HG02571 (cell line): Measurements from ENCODE around the gene GTF2F2.
"Not testable (repeated sequence)": the region's sequence is repeated elsewhere in the genome, so short reads cannot be mapped to it uniquely, and the experiment has no call there.

Experiments
- ATAC-seq: cut with Tn5 transposase; IDR thresholded peaks from one replicate; pipeline ENCODE4 v1.9.1; 2021; ENCODE audit warnings: mild to moderate bottlenecking, moderate library complexity; ENCODE audit not compliant: unreplicated experiment

The GTF2F2 gene

GRCh38 chr13:45178349-45179162 is 58.2 kb downstream of the GTF2F2 start:
- no peak for ATAC-seq

- no peak for ATAC-seq
These were observed 59.1 kb downstream of the GTF2F2 start for GRCh38 chr13:45179428-45179827.

- no peak for ATAC-seq
These were observed 60.0 kb downstream of the GTF2F2 start for GRCh38 chr13:45180303-45180702.

GRCh38 chr13:45180713-45181601 is 60.6 kb downstream of the GTF2F2 start:
- no peak for ATAC-seq

GRCh38 chr13:45184693-45185092 is 64.4 kb downstream of the GTF2F2 start:
- ATAC-seq: no peak

- no peak for ATAC-seq
These were observed 65.0 kb downstream of the GTF2F2 start for GRCh38 chr13:45185286-45185685.

- not testable (repeated sequence) for ATAC-seq
These were observed 68.8 kb downstream of the GTF2F2 start for GRCh38 chr13:45189077-45189476.

- ATAC-seq: not testable (repeated sequence)
These were observed 69.2 kb downstream of the GTF2F2 start for GRCh38 chr13:45189511-45189910.

- no peak for ATAC-seq
These were observed 71.6 kb downstream of the GTF2F2 start for GRCh38 chr13:45191874-45192273.

- ATAC-seq: no peak
These were observed 74.0 kb downstream of the GTF2F2 start for GRCh38 chr13:45194081-45194939.

GRCh38 chr13:45195421-45195820 is 75.1 kb downstream of the GTF2F2 start:
- no peak for ATAC-seq

GRCh38 chr13:45196096-45196495 is 75.8 kb downstream of the GTF2F2 start:
- ATAC-seq: no peak

GRCh38 chr13:45196622-45197021 is 76.3 kb downstream of the GTF2F2 start:
- ATAC-seq: no peak

- no peak for ATAC-seq
These were observed 77.7 kb downstream of the GTF2F2 start for GRCh38 chr13:45198041-45198440.

GRCh38 chr13:45198924-45199323 is 78.6 kb downstream of the GTF2F2 start:
- no peak for ATAC-seq

GRCh38 chr13:45199711-45200110 is 79.4 kb downstream of the GTF2F2 start:
- ATAC-seq: no peak

GRCh38 chr13:45200701-45201232 is 80.5 kb downstream of the GTF2F2 start, which contains the start of gene KCTD4:
KCTD4 (minus strand) TSS chr13:45201045; CDS start chr13:45194567, 6,478 bp downstream.
- ATAC-seq: no peak

- no peak for ATAC-seq
These were observed 84.8 kb downstream of the GTF2F2 start for GRCh38 chr13:45205124-45205523.

GRCh38 chr13:45206340-45206739 is 86.0 kb downstream of the GTF2F2 start:
- ATAC-seq: no peak

GRCh38 chr13:45207319-45207718 is 87.0 kb downstream of the GTF2F2 start:
- no peak for ATAC-seq

GRCh38 chr13:45208132-45208531 is 87.8 kb downstream of the GTF2F2 start:
- no peak for ATAC-seq
